Hepatocyte (in vitro differentiated cells): ENCODE measurements around the gene PRKACB. TPM values are rescaled to one million over a fixed set of nuclear protein-coding genes. Genes with fewer than 3 reads are reported as not detected.

Experiments used
- DNase-seq: peaks from one replicate; pipeline ENCODE4 v3.0.0-alpha.2; 2016; ENCODE audit warnings: low spot score
- H2AFZ ChIP-seq: fragments of 200-600 bp; sonication (generic); 2 replicates; pipeline ENCODE4 v1.6.0; 2016; ENCODE audit warnings: antibody characterized with exemption, mild to moderate bottlenecking
- H3K27ac ChIP-seq: fragments of 200-600 bp; sonication (generic); 2 replicates; pipeline ENCODE4 v1.5.1; 2016; ENCODE audit warnings: mild to moderate bottlenecking
- H3K27me3 ChIP-seq: fragments of 200-600 bp; sonication (generic); 2 replicates; pipeline ENCODE4 v1.6.1; 2016
- H3K36me3 ChIP-seq: fragments of 200-600 bp; sonication (generic); replicated peaks from 2 replicates; pipeline ENCODE4 v1.5.1; 2016; ENCODE audit warnings: low read depth; ENCODE audit not compliant: insufficient read depth
- H3K4me1 ChIP-seq: fragments of 200-600 bp; sonication (generic); 2 replicates; pipeline ENCODE4 v1.5.1; 2016; ENCODE audit warnings: mild to moderate bottlenecking, moderate library complexity; ENCODE audit not compliant: insufficient read depth
- H3K4me2 ChIP-seq: fragments of 200-600 bp; sonication (generic); 2 replicates; pipeline ENCODE4 v1.6.0; 2016
- H3K4me3 ChIP-seq: fragments of 200-600 bp; sonication (generic); 2 replicates; pipeline ENCODE4 v1.5.1; 2016; ENCODE audit warnings: mild to moderate bottlenecking
- H3K79me2 ChIP-seq: fragments of 200-600 bp; sonication (generic); 2 replicates; pipeline ENCODE4 v1.6.0; 2017; ENCODE audit warnings: mild to moderate bottlenecking
- H3K9me2 ChIP-seq: fragments of 200-600 bp; sonication (generic); replicated peaks from 2 replicates; pipeline ENCODE4 v1.6.0; 2017; ENCODE audit warnings: mild to moderate bottlenecking; ENCODE audit not compliant: insufficient read depth
- H3K9me3 ChIP-seq: fragments of 200-600 bp; sonication (generic); 2 replicates; pipeline ENCODE4 v1.5.1; 2016; ENCODE audit warnings: low read depth, mild to moderate bottlenecking
- H4K20me1 ChIP-seq: fragments of 200-600 bp; sonication (generic); 2 replicates; pipeline ENCODE4 v1.6.0; 2016; ENCODE audit warnings: mild to moderate bottlenecking; ENCODE audit not compliant: insufficient read depth, poor library complexity, severe bottlenecking
- CTCF ChIP-seq: fragments of 200-600 bp; sonication (generic); IDR thresholded peaks from 2 replicates; pipeline ENCODE4 v1.5.1; 2016; ENCODE audit warnings: antibody characterized with exemption, mild to moderate bottlenecking; ENCODE audit not compliant: poor library complexity
- EZH2 ChIP-seq: fragments of 200-600 bp; sonication (generic); IDR thresholded peaks from 2 replicates; pipeline ENCODE4 v1.6.1; 2016; ENCODE audit warnings: antibody characterized with exemption, mild to moderate bottlenecking, borderline replicate concordance
- EZH2phosphoT487 ChIP-seq: fragments of 200-600 bp; sonication (generic); IDR thresholded peaks from one replicate; pipeline ENCODE4 v1.6.1; 2018; ENCODE audit warnings: antibody characterized with exemption, mild to moderate bottlenecking, low read depth, moderate library complexity; ENCODE audit not compliant: unreplicated experiment, severe bottlenecking
- WGBS: methylation state at CpG from one replicate; pipeline ENCODE4 v1.1.6; 2016; ENCODE audit warnings: low lambda C conversion rate; ENCODE audit errors: missing lambda C conversion rate; 5-methylcytosine and 5-hydroxymethylcytosine counted together
- polyA plus RNA-seq: library from polyadenylated mRNA; unstranded; fragments of >200 nt; fragmentation: Nextera tagmentation; extraction: Ambion mirVana; gene quantifications from 2 replicates; pipeline ENCODE4 v1.2.1, GENCODE V29; 2016
- total RNA-seq: library from RNA; depleted of rRNA; stranded (reverse); fragments of >200 nt; gene quantifications from 2 replicates; pipeline ENCODE4 v1.2.3, GENCODE V29; 2014

Gene PRKACB
- total and polyA plus RNA-seq, 2 experiments from 2014 or later = 14.0 to 29.5 TPM

DNA sequence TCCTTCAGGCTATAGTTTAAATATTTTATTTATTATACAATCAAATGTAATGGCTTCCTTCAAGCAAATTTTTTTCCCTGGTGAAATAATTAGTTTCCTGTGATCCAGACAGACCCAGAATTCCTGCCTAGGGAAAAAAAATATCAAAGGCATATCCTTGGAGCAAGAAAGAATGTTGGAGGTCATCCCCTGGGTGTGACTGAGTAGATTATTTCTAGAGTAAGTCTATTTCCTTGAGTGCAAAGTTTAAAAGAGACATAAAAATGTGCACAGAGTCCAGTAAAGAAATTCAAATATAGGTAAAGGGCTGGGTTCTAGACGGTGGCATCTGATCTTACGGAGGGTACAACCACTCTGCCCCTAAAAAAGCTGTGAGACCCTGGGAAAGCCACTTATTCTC lies 125.2 kb downstream of the PRKACB start:
- Histone ChIP-seq H3K4me3 (no peak overlapping the region), H2AFZ (no peak overlapping the region), H4K20me1 (no peaks in the 10 kb centered on the region), H3K4me2 (no peak overlapping the region), H3K27ac (peak overlapping the region; percentile 73), H3K9me3 (no peaks in the 10 kb centered on the region), H3K4me1 (peaks cover 16% of the 10 kb centered on the region), H3K27me3 (no peaks in the 10 kb centered on the region), H3K36me3 (no peaks in the 10 kb centered on the region), H3K79me2 (no peaks in the 10 kb centered on the region), H3K9me2 (no peaks in the 10 kb centered on the region)
- 43% methylated on average over 2 of the region's 2 CpGs for WGBS
- DNase-seq = no peak
- TF ChIP-seq CTCF (no peak), EZH2phosphoT487 (no peak)

DNA sequence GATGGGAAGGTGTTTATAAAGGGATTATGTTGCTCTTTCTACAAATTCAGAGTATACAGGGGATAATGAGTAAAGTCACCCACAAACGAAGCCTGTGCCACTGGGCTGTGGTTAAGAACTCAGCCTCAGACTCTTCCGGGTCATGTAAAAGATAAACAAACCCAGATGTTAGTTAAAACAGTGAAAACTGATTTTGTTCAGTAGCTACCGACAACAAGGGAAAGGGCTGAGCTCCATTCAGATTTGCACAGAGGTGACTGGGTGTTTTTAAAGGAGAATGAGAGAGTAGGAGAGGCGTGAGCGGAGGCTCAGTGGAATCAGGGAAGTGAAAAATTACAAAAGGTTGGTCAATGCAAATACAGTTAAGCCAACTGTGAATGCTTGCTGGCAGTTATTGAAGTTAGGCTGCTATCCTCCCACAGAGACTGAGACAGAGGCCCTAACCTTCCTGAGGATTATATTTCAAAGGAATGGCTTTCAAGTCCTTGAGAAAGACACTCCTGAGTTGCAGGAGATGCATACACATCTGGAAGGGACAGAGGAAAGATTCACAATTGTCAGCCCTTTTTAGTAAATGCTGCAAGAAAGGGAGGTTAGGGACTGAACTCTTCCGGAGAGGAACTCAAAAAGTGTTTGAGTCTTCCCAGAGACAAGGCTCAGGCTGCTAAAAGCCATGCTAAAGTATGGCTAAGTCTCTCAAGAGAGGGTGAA lies 127.5 kb downstream of the PRKACB start:
- WGBS = 19% methylated on average over 6 of the region's 6 CpGs
- H3K4me1 ChIP-seq = peaks cover 16% of the 10 kb centered on the region
- H2AFZ ChIP-seq = peak overlapping the region; percentile 59
- TF ChIP-seq CTCF (no peak), EZH2 (no peak), EZH2phosphoT487 (no peak)
- H3K27ac ChIP-seq = peak overlapping the region; percentile 85
- DNase-seq = peak; percentile 13
- no peaks in the 10 kb centered on the region for H3K27me3 ChIP-seq
- H3K9me3 ChIP-seq = no peaks in the 10 kb centered on the region
- no peaks in the 10 kb centered on the region for H3K36me3 ChIP-seq
- no peaks in the 10 kb centered on the region for H3K9me2 ChIP-seq
- H3K79me2 ChIP-seq = no peaks in the 10 kb centered on the region
- peak overlapping the region; percentile 42 for H3K4me2 ChIP-seq
- H4K20me1 ChIP-seq = no peaks in the 10 kb centered on the region
- no peak overlapping the region for H3K4me3 ChIP-seq

DNA sequence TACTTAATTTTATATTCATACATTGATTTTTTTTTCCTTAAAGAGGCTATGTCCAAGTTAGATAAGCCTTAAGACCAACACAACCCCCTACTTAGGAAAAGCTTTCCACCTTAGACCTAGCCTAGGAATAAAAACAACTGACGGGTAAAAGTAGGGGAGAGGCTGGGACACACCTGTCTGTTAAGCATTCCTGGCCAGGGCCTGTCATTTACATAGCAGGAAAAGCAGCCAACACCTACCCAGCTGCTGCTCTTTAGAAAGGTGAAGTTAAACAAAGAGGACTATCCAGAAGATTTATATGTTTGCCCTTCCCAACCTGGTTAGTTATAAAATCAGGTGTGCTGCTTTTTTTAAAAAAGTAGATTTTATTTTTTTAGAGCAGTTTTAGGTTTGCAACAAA lies 128.3 kb downstream of the PRKACB start:
- 48% methylated on average over 1 of the region's 1 CpG for WGBS
- H3K27me3 ChIP-seq = no peaks in the 10 kb centered on the region
- no peaks in the 10 kb centered on the region for H3K79me2 ChIP-seq
- H3K36me3 ChIP-seq = no peaks in the 10 kb centered on the region
- H3K9me3 ChIP-seq = no peaks in the 10 kb centered on the region
- no peak overlapping the region for H3K4me3 ChIP-seq
- H2AFZ ChIP-seq = no peak overlapping the region
- TF ChIP-seq EZH2 (no peak), CTCF (no peak), EZH2phosphoT487 (no peak)
- no peaks in the 10 kb centered on the region for H4K20me1 ChIP-seq
- no peak overlapping the region for H3K4me2 ChIP-seq
- H3K9me2 ChIP-seq = no peaks in the 10 kb centered on the region
- DNase-seq = peak; percentile 71
- H3K4me1 ChIP-seq = peaks cover 16% of the 10 kb centered on the region
- peak overlapping the region; percentile 85 for H3K27ac ChIP-seq
